Measurements from ENCODE around the gene DENND4A.
"Not testable (repeated sequence)": the region's sequence is repeated elsewhere in the genome, so short reads cannot be mapped to it uniquely, and the experiment has no call there.

The DENND4A gene

DNA sequence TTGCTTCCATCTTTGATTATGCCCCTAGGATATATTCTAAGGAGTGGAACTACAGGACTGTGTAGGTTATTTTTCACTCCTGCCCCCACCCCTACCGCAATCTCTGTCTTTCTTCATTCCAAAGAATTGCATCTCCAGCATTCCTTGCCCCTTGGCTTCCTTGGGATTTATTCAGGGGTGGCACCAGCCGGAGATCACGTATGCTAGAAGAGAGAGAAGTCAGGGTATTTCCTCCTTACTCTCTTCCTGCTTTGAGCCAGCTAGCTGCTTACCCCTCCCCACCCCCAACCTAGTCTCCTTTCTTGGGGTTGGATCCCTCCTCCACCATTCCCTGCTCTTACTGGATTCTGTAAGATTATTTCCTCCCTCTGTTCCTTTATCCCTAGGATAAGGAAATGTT lies 35.0 kb upstream of the DENND4A start:
- peaks cover 65% of the 10 kb centered on the region for H3K4me1 Mint-ChIP-seq (ENCODE audit: low read depth)
- no peaks in the 10 kb centered on the region for H3K36me3 Mint-ChIP-seq (ENCODE audit: low read depth)
- no peaks in the 10 kb centered on the region for H3K9me3 Mint-ChIP-seq
- H3K27me3 Mint-ChIP-seq: no peaks in the 10 kb centered on the region
- peak overlapping the region; percentile 36 for H3K4me3 Mint-ChIP-seq
- H3K27ac Mint-ChIP-seq: peak overlapping the region; percentile 75

DNA sequence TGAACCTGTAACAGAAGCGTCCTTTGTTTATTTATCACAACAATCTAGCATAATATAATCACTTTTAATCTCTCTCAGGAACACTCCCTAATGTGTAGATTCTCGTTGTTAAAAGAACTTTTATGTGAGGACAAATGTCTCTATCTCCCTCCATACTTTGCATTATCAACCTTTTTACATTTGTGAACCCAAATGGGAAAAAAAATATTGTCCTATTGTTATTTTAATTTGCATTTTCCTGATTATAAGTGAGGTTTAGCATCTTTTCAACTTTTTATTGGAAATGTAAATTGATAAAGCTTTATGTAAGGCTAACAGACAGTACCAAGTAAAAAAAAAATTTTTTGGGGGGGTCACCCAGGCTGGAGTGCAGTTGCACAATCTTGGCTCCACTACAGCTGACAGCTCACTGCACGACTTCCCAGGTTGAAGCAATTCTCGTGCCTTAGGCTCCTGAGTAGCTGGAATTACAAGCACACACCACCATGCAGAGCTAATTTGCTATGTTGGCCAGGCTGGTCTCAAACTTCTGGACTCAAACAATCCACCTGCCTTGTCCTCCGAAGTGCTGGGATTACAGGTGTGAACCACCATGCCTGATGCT lies 33.0 kb upstream of the DENND4A start:
- Mint-ChIP-seq H3K4me1 (ENCODE audit: low read depth) (peaks cover 67% of the 10 kb centered on the region), H3K27ac (no peak overlapping the region), H3K36me3 (ENCODE audit: low read depth) (no peaks in the 10 kb centered on the region), H3K27me3 (no peaks in the 10 kb centered on the region), H3K9me3 (no peaks in the 10 kb centered on the region), H3K4me3 (no peak overlapping the region)

DNA sequence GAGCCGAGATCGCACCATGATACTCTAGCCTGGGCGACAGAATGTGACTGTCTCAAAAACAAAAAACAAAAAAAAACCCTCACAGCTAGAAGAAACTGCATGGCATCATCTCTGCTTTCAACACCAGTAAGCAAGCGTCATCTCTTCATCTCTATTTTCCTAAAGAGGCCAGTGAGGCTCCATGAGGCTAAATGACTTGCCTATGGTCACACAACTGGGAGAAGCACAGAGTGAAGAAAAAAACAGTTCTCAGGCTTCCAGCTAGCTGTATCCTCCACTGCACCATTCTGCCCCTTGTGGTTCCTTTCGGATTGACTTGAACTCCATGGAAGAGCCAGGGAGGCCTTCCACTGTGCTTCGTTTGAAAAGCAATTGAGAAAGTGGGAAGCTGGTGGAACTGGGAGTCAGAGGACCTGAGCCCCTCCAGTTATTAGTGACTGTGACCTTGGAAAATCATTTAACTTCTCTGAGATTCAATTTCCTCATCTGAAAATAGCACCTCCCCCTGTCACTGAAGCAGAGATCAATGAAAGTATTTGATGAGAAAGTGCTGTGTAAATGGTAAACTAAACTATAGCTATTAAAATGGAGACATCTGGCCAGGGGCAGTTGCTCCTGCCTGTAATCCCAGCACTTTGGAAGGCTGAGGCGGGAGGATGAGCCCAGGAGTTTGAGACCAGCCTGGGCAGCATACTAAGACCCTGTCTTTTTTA lies 32.1 kb upstream of the DENND4A start:
- H3K27me3 Mint-ChIP-seq: no peaks in the 10 kb centered on the region
- no peak overlapping the region for H3K4me3 Mint-ChIP-seq
- H3K4me1 Mint-ChIP-seq (ENCODE audit: low read depth): peaks cover 71% of the 10 kb centered on the region
- no peak overlapping the region for H3K27ac Mint-ChIP-seq
- no peaks in the 10 kb centered on the region for H3K9me3 Mint-ChIP-seq
- H3K36me3 Mint-ChIP-seq (ENCODE audit: low read depth): no peaks in the 10 kb centered on the region

DNA sequence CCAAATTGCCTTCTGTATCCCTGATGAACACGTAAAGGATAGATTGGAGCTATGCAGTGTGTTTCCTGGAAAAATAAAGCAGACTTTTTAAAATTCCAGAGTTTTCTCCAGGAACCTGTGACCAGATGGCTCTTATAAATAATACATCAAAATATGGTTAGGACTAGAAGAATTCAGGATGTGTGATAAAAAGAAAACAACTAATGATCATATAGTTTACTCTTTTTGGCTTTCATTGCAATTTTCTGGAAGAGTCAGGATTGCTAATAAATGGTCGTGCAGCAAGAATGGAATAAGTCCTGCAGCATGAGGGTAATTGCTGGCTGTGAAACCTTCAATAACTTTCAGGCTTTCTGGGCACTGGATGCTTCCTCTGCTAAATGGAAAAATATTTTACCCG lies 30.2 kb upstream of the DENND4A start:
- no peaks in the 10 kb centered on the region for H3K27me3 Mint-ChIP-seq
- no peaks in the 10 kb centered on the region for H3K36me3 Mint-ChIP-seq (ENCODE audit: low read depth)
- H3K27ac Mint-ChIP-seq: no peak overlapping the region
- no peaks in the 10 kb centered on the region for H3K9me3 Mint-ChIP-seq
- H3K4me1 Mint-ChIP-seq (ENCODE audit: low read depth): peaks cover 69% of the 10 kb centered on the region
- H3K4me3 Mint-ChIP-seq: no peak overlapping the region

DNA sequence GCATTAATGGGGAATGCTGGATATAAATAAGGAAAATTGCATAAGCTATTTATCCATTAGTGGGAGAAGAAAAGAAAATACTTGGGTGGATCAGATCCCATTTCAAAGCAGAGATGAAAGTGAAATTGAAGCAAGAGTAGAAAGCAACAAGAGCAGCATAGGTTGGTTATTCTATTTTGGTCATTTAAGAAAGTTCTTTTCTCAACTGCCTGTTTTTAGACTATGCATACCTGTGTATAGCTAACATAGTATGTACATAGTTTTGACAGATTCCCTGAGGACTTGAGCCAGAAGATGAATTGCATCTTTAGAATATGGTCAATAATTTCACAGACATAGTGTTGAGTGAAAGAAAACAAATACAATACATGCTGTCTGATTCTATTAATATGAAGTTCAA lies 29.0 kb upstream of the DENND4A start:
- Mint-ChIP-seq H3K27me3 (peaks cover 4% of the 10 kb centered on the region), H3K9me3 (peaks cover 5% of the 10 kb centered on the region), H3K27ac (peak overlapping the region; percentile 10), H3K4me1 (ENCODE audit: low read depth) (peaks cover 77% of the 10 kb centered on the region), H3K4me3 (no peak overlapping the region), H3K36me3 (ENCODE audit: low read depth) (peaks cover 5% of the 10 kb centered on the region)

DNA sequence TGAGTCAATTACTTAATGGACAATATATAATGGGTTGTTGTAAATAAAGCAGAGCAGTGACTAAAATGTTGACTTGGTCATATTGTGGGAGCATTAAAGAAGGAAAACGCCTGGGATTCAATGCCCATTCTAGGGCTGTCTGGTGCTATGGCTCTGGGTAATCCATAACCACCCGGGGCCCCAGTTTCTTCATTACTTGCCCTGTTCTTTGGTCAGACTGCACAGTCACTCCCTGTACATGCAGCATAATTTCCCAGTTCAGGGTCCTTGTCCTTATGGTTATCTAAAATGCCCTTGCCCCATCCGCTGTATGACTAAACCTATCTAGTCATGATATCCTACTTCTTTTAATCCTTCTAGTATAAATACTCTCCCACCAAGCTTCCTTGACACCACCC lies 27.5 kb upstream of the DENND4A start:
- H3K27me3 Mint-ChIP-seq: peaks cover 4% of the 10 kb centered on the region
- peaks cover 5% of the 10 kb centered on the region for H3K9me3 Mint-ChIP-seq
- peak overlapping the region; percentile 88 for H3K27ac Mint-ChIP-seq
- peak overlapping the region; percentile 64 for H3K4me3 Mint-ChIP-seq
- peaks cover 6% of the 10 kb centered on the region for H3K36me3 Mint-ChIP-seq (ENCODE audit: low read depth)
- H3K4me1 Mint-ChIP-seq (ENCODE audit: low read depth): peaks cover 80% of the 10 kb centered on the region

DNA sequence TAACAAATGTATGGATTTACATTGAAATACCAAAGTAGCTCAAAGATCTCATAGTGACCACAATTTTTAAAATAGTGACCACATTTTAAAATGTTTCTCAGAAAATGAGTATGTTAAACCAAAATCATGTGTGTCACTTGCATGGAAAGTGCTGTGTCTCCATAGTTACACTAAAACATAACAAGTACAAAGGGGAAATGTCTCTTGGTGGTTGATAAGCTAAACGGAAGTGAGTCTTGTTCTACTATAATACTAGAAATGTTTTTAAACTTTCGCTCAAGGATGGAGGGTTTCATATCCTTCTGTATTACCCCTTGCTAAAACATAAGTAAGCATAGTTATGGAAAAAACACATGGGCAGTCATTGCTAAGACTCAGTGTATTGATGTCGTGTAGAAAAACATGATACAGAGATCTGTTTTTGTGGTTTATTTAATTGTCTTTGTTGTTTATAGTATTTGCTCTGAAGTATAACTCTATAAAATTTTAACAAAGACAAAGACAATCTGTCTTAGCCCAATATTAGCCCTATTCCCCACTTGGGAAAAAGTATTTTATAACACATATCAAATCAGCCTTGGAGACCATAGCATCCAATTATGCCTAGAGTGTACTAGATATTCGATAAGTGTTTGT lies 27.0 kb upstream of the DENND4A start:
- H3K27me3 Mint-ChIP-seq: peaks cover 4% of the 10 kb centered on the region

DNA sequence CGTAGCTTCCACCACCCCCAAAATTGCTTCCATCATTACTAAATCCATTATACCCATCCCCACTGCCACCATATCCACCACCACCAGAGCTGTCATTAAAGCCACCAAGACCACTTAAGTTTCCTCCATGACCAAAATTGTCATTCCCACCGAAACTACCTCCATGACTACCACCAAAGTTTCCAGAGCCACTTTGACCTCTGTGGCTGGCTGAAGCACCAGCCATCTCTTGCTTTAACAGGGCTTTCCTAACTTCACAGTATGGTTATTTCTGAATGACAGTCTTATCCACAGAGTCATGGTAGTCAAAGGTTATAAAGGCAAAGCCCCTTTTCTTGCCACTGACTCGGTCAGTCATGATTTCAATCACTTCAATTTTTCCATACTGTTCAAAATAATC lies 24.3 kb upstream of the DENND4A start:
- peaks cover 10% of the 10 kb centered on the region for H3K9me3 Mint-ChIP-seq
- peaks cover 67% of the 10 kb centered on the region for H3K4me1 Mint-ChIP-seq (ENCODE audit: low read depth)
- H3K27ac Mint-ChIP-seq: peak overlapping the region; percentile 100
- peaks cover 11% of the 10 kb centered on the region for H3K36me3 Mint-ChIP-seq (ENCODE audit: low read depth)
- peak overlapping the region; percentile 85 for H3K4me3 Mint-ChIP-seq
- peaks cover 4% of the 10 kb centered on the region for H3K27me3 Mint-ChIP-seq

More for the DNA sequence above, 27.0 kb upstream of the DENND4A start:
- H3K4me1 Mint-ChIP-seq (ENCODE audit: low read depth): peaks cover 81% of the 10 kb centered on the region
- peaks cover 5% of the 10 kb centered on the region for H3K9me3 Mint-ChIP-seq
- peak overlapping the region; percentile 64 for H3K4me3 Mint-ChIP-seq
- H3K27ac Mint-ChIP-seq: peak overlapping the region; percentile 88
- H3K36me3 Mint-ChIP-seq (ENCODE audit: low read depth): peaks cover 6% of the 10 kb centered on the region

DNA sequence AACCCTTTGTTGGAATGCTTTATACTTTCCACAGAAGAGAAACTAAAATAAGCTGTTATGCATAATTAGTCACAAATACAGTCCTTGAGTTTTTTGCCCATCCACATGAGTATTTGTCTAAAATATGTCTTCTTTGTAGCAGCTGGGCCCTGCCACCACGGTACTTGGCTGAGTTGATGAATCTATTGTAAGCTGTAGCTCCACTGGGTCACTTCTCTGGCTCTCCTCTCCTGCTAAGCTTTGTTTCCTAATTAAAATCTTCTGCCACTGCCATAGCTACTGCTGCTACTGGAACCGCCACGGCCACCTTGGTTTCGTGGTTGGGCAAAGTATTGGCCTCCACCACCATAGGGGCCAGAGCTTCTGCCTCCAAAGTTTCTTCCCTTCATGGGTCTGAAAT lies 23.9 kb upstream of the DENND4A start:
- Mint-ChIP-seq H3K4me3 (peak overlapping the region; percentile 85), H3K36me3 (ENCODE audit: low read depth) (peaks cover 11% of the 10 kb centered on the region), H3K9me3 (peaks cover 10% of the 10 kb centered on the region), H3K4me1 (ENCODE audit: low read depth) (peaks cover 63% of the 10 kb centered on the region), H3K27ac (peak overlapping the region; percentile 100)
- not testable (repeated sequence) for H3K27me3 Mint-ChIP-seq

DNA sequence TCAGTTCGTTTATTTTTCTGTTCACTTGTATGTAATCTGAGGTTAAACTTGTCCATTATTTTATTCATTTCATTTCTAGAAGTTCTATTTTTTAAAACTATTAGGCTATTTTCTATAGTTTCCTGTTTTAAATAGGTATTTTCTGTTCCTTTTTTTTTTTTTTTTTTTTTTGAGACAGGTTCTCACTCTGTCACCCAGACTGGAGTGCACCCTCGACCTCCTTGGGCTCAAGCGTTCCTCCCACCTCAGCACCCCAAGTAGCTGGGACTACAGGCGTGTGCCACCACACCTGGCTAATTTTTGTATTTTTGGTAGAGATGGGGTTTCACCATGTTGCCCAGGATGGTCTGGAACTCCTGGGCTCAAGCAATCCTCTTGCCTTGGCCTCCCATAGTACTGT lies 22.2 kb upstream of the DENND4A start:
- Mint-ChIP-seq H3K36me3 (ENCODE audit: low read depth) (peaks cover 11% of the 10 kb centered on the region), H3K4me1 (ENCODE audit: low read depth) (peaks cover 53% of the 10 kb centered on the region)

DNA sequence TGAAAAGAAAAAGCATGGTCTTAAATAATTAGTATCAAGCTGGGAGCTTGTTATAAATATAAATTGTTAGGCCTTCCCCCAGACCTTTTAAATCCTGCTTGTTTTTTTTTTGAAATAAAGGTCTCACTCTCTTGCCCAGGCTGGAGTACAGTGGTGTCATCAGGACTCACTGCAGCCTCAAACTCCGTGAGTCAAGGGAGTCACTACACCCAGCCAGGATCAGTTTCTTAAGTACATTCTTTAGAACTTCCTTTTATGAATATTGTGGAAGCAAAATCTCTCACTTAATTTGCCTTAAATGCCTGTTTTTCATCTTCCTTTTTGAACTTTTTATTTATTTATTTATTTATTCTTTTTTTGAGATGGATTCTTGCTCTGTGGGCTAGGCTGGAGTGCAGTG lies 20.8 kb upstream of the DENND4A start:
- H3K27ac Mint-ChIP-seq: no peak overlapping the region
- no peak overlapping the region for H3K4me3 Mint-ChIP-seq
- peaks cover 41% of the 10 kb centered on the region for H3K4me1 Mint-ChIP-seq (ENCODE audit: low read depth)
- H3K9me3 Mint-ChIP-seq: peaks cover 10% of the 10 kb centered on the region
- peaks cover 4% of the 10 kb centered on the region for H3K27me3 Mint-ChIP-seq
- peaks cover 11% of the 10 kb centered on the region for H3K36me3 Mint-ChIP-seq (ENCODE audit: low read depth)

More for the DNA sequence above, 22.2 kb upstream of the DENND4A start:
- not testable (repeated sequence) for H3K27ac Mint-ChIP-seq, H3K27me3 Mint-ChIP-seq, H3K4me3 Mint-ChIP-seq
- H3K9me3 Mint-ChIP-seq: peaks cover 10% of the 10 kb centered on the region

DNA sequence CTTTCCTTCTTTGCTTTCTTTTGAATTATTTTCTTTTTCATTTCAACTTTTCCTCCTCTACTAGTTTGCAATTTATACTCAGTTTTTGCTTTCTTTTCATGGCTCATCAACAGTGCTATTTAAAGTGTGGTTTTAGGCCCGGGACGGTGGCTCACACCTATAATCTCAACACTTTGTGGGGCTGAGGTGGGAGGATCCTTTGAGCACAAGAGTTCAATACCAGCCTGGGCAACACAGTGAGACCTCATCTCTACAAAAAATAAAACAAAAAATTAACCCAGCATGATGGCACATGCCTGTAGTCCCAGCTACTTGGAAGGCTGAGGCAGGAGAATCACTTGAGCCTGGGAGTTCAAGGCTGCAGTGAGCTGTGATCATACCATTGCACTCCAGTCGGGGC lies 20.4 kb upstream of the DENND4A start:
- Mint-ChIP-seq H3K4me1 (ENCODE audit: low read depth) (peaks cover 42% of the 10 kb centered on the region), H3K4me3 (no peak overlapping the region), H3K27ac (no peak overlapping the region)

DNA sequence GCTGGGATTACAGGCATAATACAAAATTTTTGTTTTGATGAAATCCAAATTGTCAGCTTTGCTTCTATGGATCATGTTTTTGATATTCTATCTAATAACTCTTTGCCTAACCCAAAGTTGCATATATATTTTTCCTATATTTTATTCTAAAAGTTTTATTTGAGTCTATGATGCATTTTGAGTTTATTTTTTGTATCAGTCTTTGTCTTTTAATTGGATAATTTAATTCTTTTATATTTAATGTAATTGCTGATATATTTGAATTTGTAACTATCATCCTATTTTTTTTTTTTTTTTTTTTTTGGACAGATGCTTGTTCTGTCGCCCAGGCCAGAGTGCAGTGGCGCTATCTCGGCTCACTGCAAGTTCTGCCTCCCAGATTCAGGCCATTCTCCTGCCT lies 19.7 kb upstream of the DENND4A start:
- Mint-ChIP-seq H3K4me3 (no peak overlapping the region), H3K27ac (no peak overlapping the region), H3K36me3 (ENCODE audit: low read depth) (peaks cover 11% of the 10 kb centered on the region), H3K27me3 (peaks cover 4% of the 10 kb centered on the region), H3K9me3 (peaks cover 10% of the 10 kb centered on the region), H3K4me1 (ENCODE audit: low read depth) (peaks cover 37% of the 10 kb centered on the region)

More for the DNA sequence above, 20.4 kb upstream of the DENND4A start:
- Mint-ChIP-seq H3K9me3 (peaks cover 10% of the 10 kb centered on the region), H3K27me3 (peaks cover 4% of the 10 kb centered on the region), H3K36me3 (ENCODE audit: low read depth) (peaks cover 11% of the 10 kb centered on the region)

DNA sequence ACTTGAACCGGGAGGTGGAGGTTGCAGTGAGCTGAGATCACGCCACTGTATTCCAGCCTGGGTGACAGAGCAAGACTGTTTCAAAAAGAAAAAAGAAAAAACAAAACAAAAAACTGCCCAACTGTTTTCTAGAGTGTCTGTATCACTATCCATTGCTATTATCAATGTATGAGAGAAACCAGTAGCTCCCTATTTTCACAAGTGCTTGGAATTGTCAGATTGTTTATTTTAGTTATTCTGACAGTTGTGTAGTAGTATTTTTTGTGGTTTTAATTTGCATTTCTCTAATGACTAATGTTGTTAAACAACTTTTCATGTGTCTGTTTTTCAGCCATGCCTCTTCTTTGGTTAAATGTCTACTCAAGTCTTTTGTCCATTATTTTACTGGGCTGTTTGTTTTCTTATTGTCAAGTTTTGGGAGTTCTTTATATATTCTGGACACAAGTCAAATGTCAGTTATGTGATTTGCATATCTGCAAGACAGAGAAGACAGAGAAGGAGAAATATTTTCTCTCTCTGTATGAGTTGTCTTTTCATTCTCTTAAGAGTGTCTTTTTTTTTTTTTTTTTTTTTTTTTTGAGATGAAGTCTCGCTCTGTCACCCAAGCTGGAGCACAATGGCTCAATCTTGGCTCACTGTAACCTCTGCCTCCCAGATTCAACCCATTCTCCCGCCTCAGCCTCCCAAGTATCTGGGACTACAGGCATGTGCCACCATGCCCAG lies 19.1 kb upstream of the DENND4A start:
- H3K27ac Mint-ChIP-seq; H3K9me3 Mint-ChIP-seq; H3K36me3 Mint-ChIP-seq (ENCODE audit: low read depth); H3K27me3 Mint-ChIP-seq; H3K4me3 Mint-ChIP-seq: not testable (repeated sequence)
- H3K4me1 Mint-ChIP-seq (ENCODE audit: low read depth): peaks cover 36% of the 10 kb centered on the region

DNA sequence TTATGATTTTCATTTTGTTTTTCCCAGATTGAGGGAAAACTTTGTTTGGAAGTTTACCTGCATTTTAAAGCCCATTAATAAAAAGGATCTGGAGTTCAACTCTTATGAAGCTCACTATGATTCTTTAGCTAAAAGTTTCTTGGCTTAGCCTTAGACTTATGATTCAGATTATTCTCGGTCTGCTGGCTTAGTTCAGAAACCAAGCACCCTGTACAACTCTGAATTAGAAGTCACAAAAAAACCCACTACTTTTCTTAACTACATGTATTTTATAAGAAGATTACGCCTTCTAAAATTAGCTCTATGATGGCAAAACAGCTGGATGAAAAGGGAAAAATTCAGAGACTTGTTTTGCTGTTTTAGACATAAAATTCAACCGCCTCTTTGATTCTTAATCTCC lies 14.3 kb upstream of the DENND4A start:
- H3K9me3 Mint-ChIP-seq: no peaks in the 10 kb centered on the region
- peak overlapping the region; percentile 45 for H3K4me3 Mint-ChIP-seq
- H3K27me3 Mint-ChIP-seq: no peaks in the 10 kb centered on the region
- H3K27ac Mint-ChIP-seq: no peak overlapping the region
- peaks cover 43% of the 10 kb centered on the region for H3K4me1 Mint-ChIP-seq (ENCODE audit: low read depth)
- no peaks in the 10 kb centered on the region for H3K36me3 Mint-ChIP-seq (ENCODE audit: low read depth)

All from stimulated activated naive CD8-positive, alpha-beta T cell treated with anti-CD3 and anti-CD28 coated beads, Interleukin-15, Interleukin-2, amounts not matched to agents 100 ng/mL and 50 ng/mL, for 24 hours (primary cell).